SK-N-SH (cell line): ENCODE data around the gene OGG1.

ENCODE experiments used
- CHD2 ChIP-seq: fragments of 150-350 bp; IDR thresholded peaks from 2 replicates; pipeline ENCODE4 v1.6.1; 2018; ENCODE audit warnings: low read length; ENCODE audit not compliant: partially characterized antibody
- EP300 ChIP-seq, 2 experiments: IDR thresholded peaks; 2 replicates each; pipeline versions ENCODE4 v1.4.0 to v1.6.1; 2012; ENCODE audit warnings: borderline replicate concordance in 1 of 2, low read depth in 1 of 2, low read length in 1 of 2
- GABPA ChIP-seq: IDR thresholded peaks from 2 replicates; pipeline ENCODE4 v1.4.0; 2012; ENCODE audit warnings: low read depth, mild to moderate bottlenecking
- IRF3 ChIP-seq: fragments of 150-350 bp; IDR thresholded peaks from 2 replicates; pipeline ENCODE4 v1.6.1; 2016; ENCODE audit warnings: mild to moderate bottlenecking, low read depth, low read length
- MAX ChIP-seq: IDR thresholded peaks from 2 replicates; pipeline ENCODE4 v1.4.0; 2012; ENCODE audit warnings: low read depth
- MEF2A ChIP-seq: IDR thresholded peaks from 2 replicates; pipeline ENCODE4 v1.4.0; 2012; ENCODE audit warnings: low read depth, borderline replicate concordance
- MXI1 ChIP-seq: IDR thresholded peaks from 2 replicates; pipeline ENCODE4 v1.6.1; 2012; ENCODE audit warnings: mild to moderate bottlenecking, low read depth, low read length, improper control_type of control experiment
- NRF1 ChIP-seq: IDR thresholded peaks from 2 replicates; pipeline ENCODE4 v1.6.1; 2012; ENCODE audit warnings: low read depth, mild to moderate bottlenecking, low read length
- POLR2AphosphoS5 ChIP-seq: IDR thresholded peaks from 2 replicates; pipeline ENCODE4 v1.6.1; 2012; ENCODE audit warnings: low read depth, low read length
- RAD21 ChIP-seq: IDR thresholded peaks from 2 replicates; pipeline ENCODE4 v1.6.1; 2012; ENCODE audit warnings: mild to moderate bottlenecking, low read length
- RCOR1 ChIP-seq: fragments of 150-350 bp; IDR thresholded peaks from 2 replicates; pipeline ENCODE4 v1.6.1; 2017; ENCODE audit warnings: antibody characterized with exemption, low read length
- TF ChIP-seq, protein P1 (sequence below): fragments of 200-600 bp; sonication (generic); IDR thresholded peaks from 2 replicates; pipeline ENCODE4 v1.6.1; 2017; ENCODE audit warnings: antibody characterized with exemption, mild to moderate bottlenecking, moderate library complexity

DNA sequence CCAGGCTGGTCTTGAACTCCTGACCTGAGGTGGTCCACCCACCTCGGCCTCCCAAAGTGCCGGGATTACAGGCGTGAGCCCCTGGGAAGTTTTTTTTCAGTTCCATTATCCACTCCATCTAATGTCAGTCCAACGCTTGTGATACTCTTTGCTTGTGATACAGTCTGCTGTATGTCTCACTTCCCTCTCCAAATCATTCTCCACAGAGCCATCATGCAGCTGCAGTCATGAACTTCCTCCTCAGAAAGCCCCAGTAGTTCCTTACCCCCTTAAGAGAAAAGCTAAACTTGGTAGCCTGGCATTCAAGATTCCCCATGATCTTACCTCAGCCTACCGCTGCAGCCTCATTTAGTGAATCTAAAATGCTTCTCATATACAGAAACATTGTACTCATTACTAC, 45.5 kb downstream of the OGG1 start:
- TF ChIP-seq, protein P1, sequence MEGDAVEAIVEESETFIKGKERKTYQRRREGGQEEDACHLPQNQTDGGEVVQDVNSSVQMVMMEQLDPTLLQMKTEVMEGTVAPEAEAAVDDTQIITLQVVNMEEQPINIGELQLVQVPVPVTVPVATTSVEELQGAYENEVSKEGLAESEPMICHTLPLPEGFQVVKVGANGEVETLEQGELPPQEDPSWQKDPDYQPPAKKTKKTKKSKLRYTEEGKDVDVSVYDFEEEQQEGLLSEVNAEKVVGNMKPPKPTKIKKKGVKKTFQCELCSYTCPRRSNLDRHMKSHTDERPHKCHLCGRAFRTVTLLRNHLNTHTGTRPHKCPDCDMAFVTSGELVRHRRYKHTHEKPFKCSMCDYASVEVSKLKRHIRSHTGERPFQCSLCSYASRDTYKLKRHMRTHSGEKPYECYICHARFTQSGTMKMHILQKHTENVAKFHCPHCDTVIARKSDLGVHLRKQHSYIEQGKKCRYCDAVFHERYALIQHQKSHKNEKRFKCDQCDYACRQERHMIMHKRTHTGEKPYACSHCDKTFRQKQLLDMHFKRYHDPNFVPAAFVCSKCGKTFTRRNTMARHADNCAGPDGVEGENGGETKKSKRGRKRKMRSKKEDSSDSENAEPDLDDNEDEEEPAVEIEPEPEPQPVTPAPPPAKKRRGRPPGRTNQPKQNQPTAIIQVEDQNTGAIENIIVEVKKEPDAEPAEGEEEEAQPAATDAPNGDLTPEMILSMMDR = no peak
- TF ChIP-seq CHD2 = no peak
- no peak for TF ChIP-seq RAD21
- TF ChIP-seq POLR2AphosphoS5 = no peak
- TF ChIP-seq IRF3 = no peak
- no peak for TF ChIP-seq MAX
- no peak for TF ChIP-seq NRF1
- TF ChIP-seq RCOR1 = no peak
- no peak for TF ChIP-seq MEF2A
- no peak for TF ChIP-seq GABPA
- no peak for TF ChIP-seq MXI1
- TF ChIP-seq EP300 (IDR thresholded peaks at IDR 0.05; ENCODE audit: borderline replicate concordance in 1 of 2, low read depth in 1 of 2, low read length in 1 of 2) = no peak
